Measurements from ENCODE around the gene FKBP1A. TPM values are rescaled to one million over a fixed set of nuclear protein-coding genes. Genes with fewer than 3 reads are reported as not detected.

Gene FKBP1A
- total RNA-seq, 1 donor from 2014 or later, result 187 TPM

GRCh38 chr20:1367479-1367878 is 25.4 kb downstream of the FKBP1A start:
- Mint-ChIP-seq H3K36me3 (ENCODE audit: unreplicated experiment) (peaks cover 21% of the 10 kb centered on the region), H3K9me3 (ENCODE audit: unreplicated experiment) (no peaks in the 10 kb centered on the region), H3K4me1 (ENCODE audit: unreplicated experiment) (peaks cover 39% of the 10 kb centered on the region), H3K4me3 (ENCODE audit: unreplicated experiment) (no peak overlapping the region), H3K27ac (ENCODE audit: unreplicated experiment) (no peak overlapping the region), H3K27me3 (ENCODE audit: unreplicated experiment) (no peaks in the 10 kb centered on the region)
- DNase-seq (ENCODE audit: extremely low spot score, unreplicated experiment), result no peak
- no peak for TF ChIP-seq CTCF (IDR thresholded peaks at IDR 0.05)

DNA sequence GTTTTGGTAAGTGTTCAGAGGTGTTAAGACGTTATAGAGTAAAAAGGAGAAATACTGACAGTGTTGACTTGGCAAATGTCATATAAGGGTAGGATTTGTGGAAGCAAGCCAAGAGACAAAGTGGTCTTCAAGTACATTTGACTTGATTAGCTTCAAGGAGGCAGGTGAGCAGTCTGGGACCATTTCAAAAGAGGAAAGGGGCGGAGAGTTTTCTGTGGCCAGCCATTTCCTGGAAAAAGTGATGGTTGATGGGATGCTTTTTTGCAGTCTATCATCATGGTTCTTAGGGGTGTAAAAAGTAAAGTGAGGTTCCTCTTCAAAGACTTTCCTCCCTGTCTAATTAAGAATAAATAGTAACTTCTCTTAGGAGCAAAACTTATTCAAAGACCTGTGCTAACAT is 28.7 kb downstream of the FKBP1A start:
- peaks cover 15% of the 10 kb centered on the region for H3K4me1 Mint-ChIP-seq (ENCODE audit: unreplicated experiment)
- no peak for TF ChIP-seq CTCF (IDR thresholded peaks at IDR 0.05)
- peaks cover 34% of the 10 kb centered on the region for H3K36me3 Mint-ChIP-seq (ENCODE audit: unreplicated experiment)
- no peak overlapping the region for H3K4me3 Mint-ChIP-seq (ENCODE audit: unreplicated experiment)
- DNase-seq (ENCODE audit: extremely low spot score, unreplicated experiment), result no peak
- no peaks in the 10 kb centered on the region for H3K9me3 Mint-ChIP-seq (ENCODE audit: unreplicated experiment)
- no peaks in the 10 kb centered on the region for H3K27me3 Mint-ChIP-seq (ENCODE audit: unreplicated experiment)
- H3K27ac Mint-ChIP-seq (ENCODE audit: unreplicated experiment), result no peak overlapping the region

GRCh38 chr20:1363522-1363921 is 29.3 kb downstream of the FKBP1A start:
- Mint-ChIP-seq H3K4me1 (ENCODE audit: unreplicated experiment) (peaks cover 9% of the 10 kb centered on the region), H3K9me3 (ENCODE audit: unreplicated experiment) (no peaks in the 10 kb centered on the region), H3K27me3 (ENCODE audit: unreplicated experiment) (no peaks in the 10 kb centered on the region), H3K27ac (ENCODE audit: unreplicated experiment) (no peak overlapping the region), H3K4me3 (ENCODE audit: unreplicated experiment) (no peak overlapping the region), H3K36me3 (ENCODE audit: unreplicated experiment) (peaks cover 32% of the 10 kb centered on the region)
- no peak for TF ChIP-seq CTCF (IDR thresholded peaks at IDR 0.05)
- DNase-seq (ENCODE audit: extremely low spot score, unreplicated experiment), result no peak

DNA sequence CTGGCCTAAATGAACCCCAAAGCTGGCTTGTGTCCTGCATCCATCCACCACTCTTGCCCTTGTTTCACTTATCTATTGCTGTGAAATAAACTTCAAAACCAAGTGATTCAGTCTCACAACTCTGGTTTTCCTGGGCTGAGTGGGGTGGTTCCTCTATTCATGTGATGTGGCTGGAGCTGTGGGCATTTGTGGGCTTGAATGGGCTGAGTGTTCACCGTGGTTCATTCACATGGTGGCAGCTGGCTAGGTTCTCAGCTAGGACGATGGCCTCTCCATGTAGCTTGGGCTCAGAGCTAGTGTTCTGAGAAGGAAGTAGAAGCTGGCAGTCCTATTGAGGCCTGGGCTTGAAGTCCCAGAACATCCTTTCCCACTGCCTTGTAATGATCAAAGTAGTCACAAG is 30.4 kb downstream of the FKBP1A start:
- no peaks in the 10 kb centered on the region for H3K27me3 Mint-ChIP-seq (ENCODE audit: unreplicated experiment)
- no peak for TF ChIP-seq CTCF (IDR thresholded peaks at IDR 0.05)
- no peaks in the 10 kb centered on the region for H3K9me3 Mint-ChIP-seq (ENCODE audit: unreplicated experiment)
- DNase-seq (ENCODE audit: extremely low spot score, unreplicated experiment), result no peak
- H3K4me3 Mint-ChIP-seq (ENCODE audit: unreplicated experiment), result no peak overlapping the region
- no peak overlapping the region for H3K27ac Mint-ChIP-seq (ENCODE audit: unreplicated experiment)
- H3K4me1 Mint-ChIP-seq (ENCODE audit: unreplicated experiment), result no peaks in the 10 kb centered on the region
- peaks cover 28% of the 10 kb centered on the region for H3K36me3 Mint-ChIP-seq (ENCODE audit: unreplicated experiment)

- no peaks in the 10 kb centered on the region for H3K9me3 Mint-ChIP-seq (ENCODE audit: unreplicated experiment)
- H3K27me3 Mint-ChIP-seq (ENCODE audit: unreplicated experiment), result no peaks in the 10 kb centered on the region
- no peak for TF ChIP-seq CTCF (IDR thresholded peaks at IDR 0.05)
- no peak overlapping the region for H3K27ac Mint-ChIP-seq (ENCODE audit: unreplicated experiment)
- no peaks in the 10 kb centered on the region for H3K4me1 Mint-ChIP-seq (ENCODE audit: unreplicated experiment)
- peaks cover 33% of the 10 kb centered on the region for H3K36me3 Mint-ChIP-seq (ENCODE audit: unreplicated experiment)
- DNase-seq (ENCODE audit: extremely low spot score, unreplicated experiment), result no peak
- H3K4me3 Mint-ChIP-seq (ENCODE audit: unreplicated experiment), result no peak overlapping the region
Observed at GRCh38 chr20:1360094-1360846, 32.6 kb downstream of the FKBP1A start.
